VCaP (cell line): ENCODE measurements around the gene ATP6V0E2.

ENCODE experiments used
- H3K27ac ChIP-seq: fragments of 450-650 bp; 2 replicates; pipeline ENCODE4 v1.5.1; 2017
- TF ChIP-seq, protein P1 (sequence below): fragments of 450-650 bp; conservative IDR thresholded peaks from 2 replicates; pipeline ENCODE4 v1.5.1; 2017; ENCODE audit warnings: mild to moderate bottlenecking, moderate library complexity

The ATP6V0E2 gene

DNA sequence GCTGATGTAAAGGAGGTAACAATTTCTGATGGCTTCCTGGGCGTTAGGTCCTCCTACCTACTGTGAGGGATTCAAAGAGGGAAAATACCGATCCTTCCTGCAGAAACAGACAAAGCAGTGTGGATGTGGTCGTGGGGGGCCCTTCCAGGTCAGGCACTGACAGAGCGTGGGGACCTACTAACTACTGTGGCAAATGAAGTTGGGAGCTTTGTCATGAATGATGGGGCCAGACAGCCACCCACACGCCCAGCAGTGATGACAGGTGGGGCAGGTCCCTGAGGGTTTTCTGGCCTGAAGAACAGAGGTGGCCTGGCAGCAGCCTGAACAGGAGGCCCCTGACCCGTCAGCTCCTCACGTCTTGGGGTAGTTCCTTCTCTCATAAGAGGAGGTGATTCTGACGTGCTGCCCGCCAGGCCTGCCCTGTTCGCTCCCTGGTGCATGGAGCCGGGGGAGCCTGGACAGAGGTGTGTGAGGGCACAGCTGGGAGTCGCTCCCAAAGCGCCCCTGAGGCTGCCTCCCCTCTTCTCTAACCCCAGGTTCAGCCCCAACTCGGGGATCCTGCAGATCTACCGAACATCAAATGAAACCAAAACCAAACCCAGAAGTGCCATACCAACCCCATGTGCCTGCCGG is 4.2 kb downstream of the ATP6V0E2 start:
- TF ChIP-seq, protein P1, sequence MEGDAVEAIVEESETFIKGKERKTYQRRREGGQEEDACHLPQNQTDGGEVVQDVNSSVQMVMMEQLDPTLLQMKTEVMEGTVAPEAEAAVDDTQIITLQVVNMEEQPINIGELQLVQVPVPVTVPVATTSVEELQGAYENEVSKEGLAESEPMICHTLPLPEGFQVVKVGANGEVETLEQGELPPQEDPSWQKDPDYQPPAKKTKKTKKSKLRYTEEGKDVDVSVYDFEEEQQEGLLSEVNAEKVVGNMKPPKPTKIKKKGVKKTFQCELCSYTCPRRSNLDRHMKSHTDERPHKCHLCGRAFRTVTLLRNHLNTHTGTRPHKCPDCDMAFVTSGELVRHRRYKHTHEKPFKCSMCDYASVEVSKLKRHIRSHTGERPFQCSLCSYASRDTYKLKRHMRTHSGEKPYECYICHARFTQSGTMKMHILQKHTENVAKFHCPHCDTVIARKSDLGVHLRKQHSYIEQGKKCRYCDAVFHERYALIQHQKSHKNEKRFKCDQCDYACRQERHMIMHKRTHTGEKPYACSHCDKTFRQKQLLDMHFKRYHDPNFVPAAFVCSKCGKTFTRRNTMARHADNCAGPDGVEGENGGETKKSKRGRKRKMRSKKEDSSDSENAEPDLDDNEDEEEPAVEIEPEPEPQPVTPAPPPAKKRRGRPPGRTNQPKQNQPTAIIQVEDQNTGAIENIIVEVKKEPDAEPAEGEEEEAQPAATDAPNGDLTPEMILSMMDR, result no peak
- no peak overlapping the region for H3K27ac ChIP-seq

DNA sequence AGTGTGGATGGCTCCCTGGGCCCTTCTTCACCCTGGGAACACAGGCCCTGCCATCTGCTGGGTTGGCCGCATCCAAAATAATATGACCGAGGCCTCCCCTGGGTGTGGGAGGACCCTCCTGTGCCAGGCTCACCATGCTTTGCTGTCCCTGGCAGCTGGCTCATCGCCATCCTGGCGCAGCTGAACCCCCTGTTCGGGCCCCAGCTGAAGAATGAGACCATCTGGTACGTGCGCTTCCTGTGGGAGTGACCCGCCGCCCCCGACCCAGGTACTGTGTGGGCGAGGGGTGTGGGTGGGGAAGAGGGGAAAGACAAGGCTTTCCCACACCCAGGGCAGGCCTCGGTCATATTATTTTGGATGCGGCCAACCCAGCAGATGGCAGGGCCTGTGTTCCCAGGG is 4.8 kb downstream of the ATP6V0E2 start:
- no peak overlapping the region for H3K27ac ChIP-seq
- TF ChIP-seq, protein P1, result no peak

DNA sequence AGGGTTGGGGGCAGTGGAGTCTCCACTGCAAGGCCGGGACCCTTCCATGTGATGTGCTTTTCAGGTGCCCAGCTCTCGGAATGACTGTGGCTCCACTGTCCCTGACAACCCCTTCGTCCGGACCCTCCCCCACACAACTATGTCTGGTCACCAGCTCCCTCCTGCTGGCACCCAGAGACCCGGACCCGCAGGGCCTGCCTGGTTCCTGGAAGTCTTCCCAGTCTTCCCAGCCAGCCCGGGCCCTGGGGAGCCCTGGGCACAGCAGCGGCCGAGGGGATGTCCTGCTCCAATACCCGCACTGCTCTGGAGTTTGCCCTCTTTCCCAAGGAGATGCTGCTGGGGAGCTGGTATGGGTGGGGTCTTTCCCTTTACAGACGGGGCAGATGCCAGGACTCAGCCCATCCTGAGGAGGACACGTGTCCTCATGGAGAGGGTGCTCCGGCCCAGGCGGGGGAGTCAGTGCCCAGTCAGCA is 5.5 kb downstream of the ATP6V0E2 start:
- H3K27ac ChIP-seq, result no peak overlapping the region
- TF ChIP-seq, protein P1, result no peak

DNA sequence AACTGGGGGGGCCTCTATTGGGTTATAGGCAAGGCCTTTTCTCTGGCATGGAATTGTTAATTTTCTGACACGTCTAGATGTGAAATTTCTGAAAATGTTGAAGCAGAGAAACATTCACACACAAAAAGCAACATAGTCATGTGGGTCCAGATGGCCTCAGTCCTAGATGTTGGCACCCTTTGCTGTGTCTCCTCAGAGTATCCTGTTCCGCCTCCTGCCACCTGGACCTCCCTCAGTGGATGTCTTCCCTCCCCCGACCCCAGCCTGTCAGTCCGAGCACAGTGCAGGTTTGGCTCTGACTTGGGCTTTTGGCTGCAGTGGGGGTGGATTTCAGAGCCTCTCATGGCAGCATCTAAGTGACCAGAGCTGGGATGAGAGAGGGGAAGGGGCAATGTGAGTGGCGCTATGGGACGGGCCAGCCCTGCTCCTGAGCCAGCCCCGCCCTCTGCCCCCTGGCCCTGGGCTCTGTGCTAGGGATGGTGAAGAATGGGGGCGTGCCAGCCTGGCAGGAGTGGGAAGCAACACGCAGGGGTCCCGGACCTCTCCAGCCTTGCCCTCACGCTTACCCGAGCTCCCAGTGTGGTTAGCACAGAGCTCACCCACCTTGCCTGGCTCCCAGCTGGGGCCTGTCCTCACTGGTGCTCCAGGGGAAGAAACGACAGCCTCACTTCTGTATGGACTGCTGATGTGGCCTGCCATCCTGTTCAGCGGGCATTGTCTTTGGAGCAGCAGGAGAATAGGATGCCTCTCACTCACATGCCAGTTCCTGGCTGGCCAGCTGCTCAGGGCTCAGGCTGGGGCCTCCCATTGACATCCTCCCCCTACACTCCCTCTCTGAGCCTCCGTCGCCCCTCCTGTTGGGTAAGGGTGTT is 6.2 kb downstream of the ATP6V0E2 start:
- TF ChIP-seq, protein P1, result no peak
- H3K27ac ChIP-seq, result peak overlapping the region; percentile 24

DNA sequence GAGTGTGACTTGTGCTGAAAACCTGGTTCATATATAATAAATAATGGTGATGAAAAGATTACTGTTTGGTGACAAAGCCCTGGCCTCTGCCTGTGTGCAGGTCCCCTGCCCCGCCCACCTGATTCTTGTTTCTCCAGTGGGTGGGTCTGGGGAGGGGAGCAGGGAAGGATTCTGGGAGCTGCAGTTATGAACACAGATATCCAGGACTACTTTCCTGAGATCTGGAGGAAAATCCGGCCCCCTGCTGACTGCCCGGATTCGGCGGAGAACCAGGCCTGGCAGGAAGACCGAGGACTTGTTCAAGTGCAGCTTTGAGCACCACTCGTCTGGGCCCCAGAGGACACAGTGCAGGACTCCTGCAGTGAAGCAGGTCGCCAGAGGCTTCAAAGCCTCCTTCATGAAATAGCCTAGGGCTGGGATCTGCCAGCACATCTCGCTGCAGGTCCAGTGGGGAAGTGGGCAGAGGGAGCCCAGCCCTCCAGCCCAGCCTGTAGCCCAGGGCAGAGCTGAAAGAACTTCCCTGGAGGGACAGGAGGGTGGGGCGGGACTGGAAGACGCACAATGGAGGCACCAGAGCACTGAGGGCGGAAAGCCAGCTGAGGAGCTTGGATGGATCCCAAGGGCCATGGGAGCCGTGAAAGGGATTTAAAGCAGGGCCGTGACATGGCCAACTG is 7.0 kb downstream of the ATP6V0E2 start:
- TF ChIP-seq, protein P1, result no peak
- peak overlapping the region; percentile 24 for H3K27ac ChIP-seq

DNA sequence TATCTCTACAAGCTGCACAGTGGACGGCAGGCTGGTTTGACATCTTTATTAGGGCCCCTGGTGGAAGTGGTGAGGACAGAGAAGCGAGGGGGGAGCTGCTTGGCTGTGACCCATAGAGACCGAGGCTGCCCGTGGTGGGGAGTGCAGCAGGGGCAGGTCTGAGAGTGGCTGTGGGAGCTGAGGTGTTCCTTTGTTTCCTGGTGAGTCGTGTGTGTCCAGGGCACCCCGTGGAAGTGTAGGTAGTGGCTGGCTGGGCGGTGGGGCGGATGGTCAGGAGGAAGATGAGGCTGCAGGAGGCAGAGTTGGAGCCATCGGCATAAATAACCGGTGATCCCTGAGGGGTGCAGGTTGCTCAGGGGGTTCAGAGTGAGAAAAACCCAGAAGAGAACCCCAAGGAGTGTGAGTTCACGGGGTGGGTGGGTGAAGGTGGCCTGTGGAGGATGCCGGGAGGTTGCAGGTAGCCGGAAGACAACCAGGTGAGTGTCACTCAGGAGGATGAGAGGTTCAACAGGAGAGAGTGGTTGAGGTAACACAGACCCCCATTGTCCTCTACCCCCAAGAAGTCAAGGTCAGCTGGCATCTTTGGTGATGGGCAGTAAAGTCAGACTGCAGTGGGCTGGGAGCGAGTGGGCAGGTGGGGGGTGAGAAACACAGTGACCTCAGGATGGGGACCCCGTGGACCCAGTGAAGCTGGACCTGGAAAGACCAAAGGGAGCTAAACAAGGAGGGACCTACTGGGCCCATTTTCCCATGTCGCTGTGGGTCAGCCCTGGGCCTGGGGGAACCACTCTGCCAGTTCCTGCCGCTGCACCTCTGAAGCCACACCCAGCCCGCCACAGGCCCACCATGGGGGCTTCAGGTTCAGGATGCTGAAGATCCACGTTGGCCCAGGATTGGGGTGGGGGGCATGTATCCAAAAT is 7.8 kb downstream of the ATP6V0E2 start:
- TF ChIP-seq, protein P1, result no peak
- H3K27ac ChIP-seq, result peak overlapping the region; percentile 92
